Body of pancreas (tissue), 4 donors: ENCODE data around the gene ISG20L2. TPM values are rescaled to one million over a fixed set of nuclear protein-coding genes. Genes with fewer than 3 reads are reported as not detected.

Experiments used
- ATAC-seq: fragments of 150-250 bp; one replicate; pipeline ENCODE4 v1.9.1; 2016
- DNase-seq, 4 donors: peaks; one replicate each; pipeline ENCODE4 v3.0.0-alpha.2; 2019
- H3K27ac ChIP-seq, 4 donors: fragments of 200-600 bp; sonication (generic); 1 replicate in 3 of 4; 2 replicates in 1 of 4; pipeline versions ENCODE4 v1.5.1 to v1.6.1; 2016 to 2019; ENCODE audit warnings: mild to moderate bottlenecking in 1 of 4, mixed read lengths in 1 of 4, moderate library complexity in 1 of 4
- H3K27me3 ChIP-seq, 2 donors: fragments of 200-600 bp; sonication (generic); one replicate each; pipeline ENCODE4 v1.6.0; 2016; ENCODE audit warnings: mild to moderate bottlenecking in 1 of 2
- H3K36me3 ChIP-seq, 2 donors: fragments of 200-600 bp; sonication (generic); replicated peaks in 1 of 2; 2 replicates each; pipeline ENCODE4 v1.5.1; 2016; ENCODE audit warnings: low read depth in 2 of 2; ENCODE audit not compliant: insufficient read depth in 1 of 2
- H3K4me1 ChIP-seq: fragments of 200-600 bp; sonication (generic); one replicate; pipeline ENCODE4 v1.6.0; 2016
- H3K4me3 ChIP-seq, 2 donors: fragments of 200-600 bp; sonication (generic); 1 replicate in 1 of 2; 2 replicates in 1 of 2; pipeline ENCODE4 v1.5.1; 2016 to 2019
- H3K9me3 ChIP-seq, 3 donors: fragments of 200-600 bp; sonication (generic); 1 replicate in 2 of 3; 2 replicates in 1 of 3; pipeline ENCODE4 v1.5.1; 2016
- POLR2A ChIP-seq, 3 donors: fragments of 450-650 bp; IDR thresholded peaks; one replicate each; pipeline ENCODE4 v1.6.1; 2016; ENCODE audit warnings: antibody characterized with exemption in 3 of 3, mild to moderate bottlenecking in 2 of 3
- WGBS, 2 donors: methylation state at CpG; one replicate each; pipeline ENCODE4 v1.1.5; 2017; 5-methylcytosine and 5-hydroxymethylcytosine counted together
- intact Hi-C: fragments of 100-400 bp; cut with DNase I; formaldehyde crosslinking; loops from one replicate; pipeline ENCODE4 v1.15.1; 2023
- total RNA-seq, 2 donors: library from RNA; depleted of rRNA; stranded (reverse); fragments of >200 nt; gene quantifications; one replicate each; pipeline ENCODE4 v1.1.0, GENCODE V29; 2016
- TF ChIP-seq, protein P1 (sequence below), 7 experiments: fragments of 450-650 bp in 4 of 7; fragments of 200-600 bp in 3 of 7; sonication (generic) in 3 of 7; IDR thresholded peaks; one replicate each; pipeline ENCODE4 v1.5.1; 2016 to 2019; ENCODE audit warnings: antibody characterized with exemption in 7 of 7

The ISG20L2 gene
- total RNA-seq, 2 donors from 2014 or later: 11.9 to 14.3 TPM

DNA sequence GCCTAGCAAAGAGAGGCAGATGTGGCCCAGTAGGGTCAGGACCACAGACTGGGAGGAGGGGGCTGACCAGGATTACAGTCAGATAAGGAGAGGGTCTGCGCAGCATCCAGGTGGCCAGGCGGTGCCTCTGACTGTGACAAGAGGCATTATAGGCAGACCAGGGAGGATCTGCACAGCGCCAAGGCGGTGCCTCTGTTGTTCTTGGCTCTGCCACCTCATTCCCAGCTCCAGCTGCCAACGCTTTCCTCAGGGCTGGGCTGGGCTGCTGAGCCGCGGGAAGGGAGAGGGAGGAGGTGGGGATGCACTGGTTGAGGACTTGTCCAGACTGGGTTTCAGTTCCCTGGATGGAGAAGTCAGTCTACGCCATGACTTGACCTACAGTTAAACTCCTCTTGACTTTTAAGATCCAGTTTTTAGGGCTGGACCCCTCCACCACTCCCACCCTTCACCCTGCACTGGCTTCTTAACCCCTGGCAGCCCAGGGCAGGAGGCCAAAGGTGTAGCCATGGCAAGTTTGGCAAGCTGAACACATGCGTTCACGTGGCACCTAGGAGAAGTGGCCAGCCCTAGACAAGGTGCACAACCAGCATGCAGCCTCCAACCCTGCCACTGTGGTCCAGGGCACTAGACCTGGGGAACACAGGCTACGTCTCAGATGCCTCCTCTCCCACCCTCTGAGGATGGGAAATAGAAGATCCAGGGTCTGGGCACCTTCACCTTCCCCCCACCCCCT, 18.6 kb downstream of the ISG20L2 start:
- WGBS, 2 donors: 35% methylated on average over 6 to 11 of the region's 11 CpGs
- Histone ChIP-seq H3K4me3 (no peak overlapping the region), H3K27ac (no peak overlapping the region), H3K4me1 (peaks cover 28% of the 10 kb centered on the region), H3K27me3 (no peaks in the 10 kb centered on the region), H3K9me3 (no peaks in the 10 kb centered on the region), H3K36me3 (no peaks in the 10 kb centered on the region)
- ATAC-seq (peak; percentile 38), DNase-seq (peak; percentile 42 to 75 (median 52))
- intact Hi-C loops: no loop called here
- no peak for TF ChIP-seq POLR2A (IDR thresholded peaks at IDR 0.05)
- TF ChIP-seq, protein P1, sequence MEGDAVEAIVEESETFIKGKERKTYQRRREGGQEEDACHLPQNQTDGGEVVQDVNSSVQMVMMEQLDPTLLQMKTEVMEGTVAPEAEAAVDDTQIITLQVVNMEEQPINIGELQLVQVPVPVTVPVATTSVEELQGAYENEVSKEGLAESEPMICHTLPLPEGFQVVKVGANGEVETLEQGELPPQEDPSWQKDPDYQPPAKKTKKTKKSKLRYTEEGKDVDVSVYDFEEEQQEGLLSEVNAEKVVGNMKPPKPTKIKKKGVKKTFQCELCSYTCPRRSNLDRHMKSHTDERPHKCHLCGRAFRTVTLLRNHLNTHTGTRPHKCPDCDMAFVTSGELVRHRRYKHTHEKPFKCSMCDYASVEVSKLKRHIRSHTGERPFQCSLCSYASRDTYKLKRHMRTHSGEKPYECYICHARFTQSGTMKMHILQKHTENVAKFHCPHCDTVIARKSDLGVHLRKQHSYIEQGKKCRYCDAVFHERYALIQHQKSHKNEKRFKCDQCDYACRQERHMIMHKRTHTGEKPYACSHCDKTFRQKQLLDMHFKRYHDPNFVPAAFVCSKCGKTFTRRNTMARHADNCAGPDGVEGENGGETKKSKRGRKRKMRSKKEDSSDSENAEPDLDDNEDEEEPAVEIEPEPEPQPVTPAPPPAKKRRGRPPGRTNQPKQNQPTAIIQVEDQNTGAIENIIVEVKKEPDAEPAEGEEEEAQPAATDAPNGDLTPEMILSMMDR (IDR thresholded peaks at IDR 0.05): no peak

DNA sequence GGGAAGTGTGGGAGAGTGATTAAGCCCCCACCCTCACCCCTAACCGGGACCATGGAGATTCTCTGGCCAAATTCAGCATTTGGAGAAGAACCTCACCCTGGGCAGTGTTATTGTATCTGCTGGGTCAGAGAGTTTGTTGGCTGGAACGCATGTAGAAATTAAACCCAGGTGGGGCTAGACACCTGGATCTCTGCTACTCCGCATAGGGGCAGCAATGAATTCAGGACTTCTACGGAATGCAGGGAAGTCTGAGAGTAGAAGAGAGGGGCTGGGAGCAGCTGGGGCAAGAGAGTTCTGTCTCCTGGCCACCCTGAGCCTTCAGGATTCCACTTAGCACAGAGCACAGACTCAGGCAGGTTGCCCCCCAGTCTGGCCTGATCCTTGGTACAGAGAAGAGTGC, 19.5 kb downstream of the ISG20L2 start:
- Histone ChIP-seq H3K36me3 (no peaks in the 10 kb centered on the region), H3K4me1 (peaks cover 36% of the 10 kb centered on the region), H3K9me3 (no peaks in the 10 kb centered on the region), H3K27ac (no peak overlapping the region), H3K4me3 (no peak overlapping the region), H3K27me3 (no peaks in the 10 kb centered on the region)
- 79 to 86% methylated on average over 4 of the region's 4 CpGs for WGBS, 2 donors
- TF ChIP-seq, protein P1 (IDR thresholded peaks at IDR 0.05): no peak
- ATAC-seq (no peak), DNase-seq (no peak)
- intact Hi-C loops: no loop called here

DNA sequence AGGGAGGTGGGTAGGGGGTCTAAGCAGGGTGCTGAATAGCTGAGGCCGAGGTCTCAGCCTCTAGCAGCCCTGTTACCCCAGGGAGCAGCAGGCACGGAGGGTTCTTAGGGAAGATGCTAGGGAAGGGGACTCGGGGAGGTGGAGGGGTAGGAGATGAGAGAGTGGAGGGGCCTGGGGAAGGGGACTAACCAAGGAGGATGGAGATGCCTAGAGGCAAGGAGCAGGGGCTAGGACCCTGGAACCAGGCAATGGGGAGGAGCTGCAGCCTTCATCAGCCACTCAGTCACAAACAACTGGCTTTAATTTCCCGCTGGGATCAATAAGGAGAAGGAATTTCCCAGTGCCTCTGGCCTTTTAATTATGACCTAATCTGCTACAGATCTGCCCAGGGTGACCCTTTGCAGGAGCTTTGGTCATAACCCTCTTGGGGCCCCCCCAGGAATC, 20.3 kb downstream of the ISG20L2 start:
- Histone ChIP-seq H3K36me3 (no peaks in the 10 kb centered on the region), H3K9me3 (no peaks in the 10 kb centered on the region), H3K4me1 (peaks cover 41% of the 10 kb centered on the region), H3K4me3 (no peak overlapping the region), H3K27me3 (peaks cover 0 to 6% of the 10 kb centered on the region in 2 donors), H3K27ac (no peak overlapping the region)
- ATAC-seq (no peak), DNase-seq (no peak)
- 64% methylated on average over 4 of the region's 4 CpGs for WGBS, 2 donors
- intact Hi-C loops: no loop called here
- TF ChIP-seq, protein P1 (IDR thresholded peaks at IDR 0.05): no peak
- TF ChIP-seq POLR2A (IDR thresholded peaks at IDR 0.05): no peak

DNA sequence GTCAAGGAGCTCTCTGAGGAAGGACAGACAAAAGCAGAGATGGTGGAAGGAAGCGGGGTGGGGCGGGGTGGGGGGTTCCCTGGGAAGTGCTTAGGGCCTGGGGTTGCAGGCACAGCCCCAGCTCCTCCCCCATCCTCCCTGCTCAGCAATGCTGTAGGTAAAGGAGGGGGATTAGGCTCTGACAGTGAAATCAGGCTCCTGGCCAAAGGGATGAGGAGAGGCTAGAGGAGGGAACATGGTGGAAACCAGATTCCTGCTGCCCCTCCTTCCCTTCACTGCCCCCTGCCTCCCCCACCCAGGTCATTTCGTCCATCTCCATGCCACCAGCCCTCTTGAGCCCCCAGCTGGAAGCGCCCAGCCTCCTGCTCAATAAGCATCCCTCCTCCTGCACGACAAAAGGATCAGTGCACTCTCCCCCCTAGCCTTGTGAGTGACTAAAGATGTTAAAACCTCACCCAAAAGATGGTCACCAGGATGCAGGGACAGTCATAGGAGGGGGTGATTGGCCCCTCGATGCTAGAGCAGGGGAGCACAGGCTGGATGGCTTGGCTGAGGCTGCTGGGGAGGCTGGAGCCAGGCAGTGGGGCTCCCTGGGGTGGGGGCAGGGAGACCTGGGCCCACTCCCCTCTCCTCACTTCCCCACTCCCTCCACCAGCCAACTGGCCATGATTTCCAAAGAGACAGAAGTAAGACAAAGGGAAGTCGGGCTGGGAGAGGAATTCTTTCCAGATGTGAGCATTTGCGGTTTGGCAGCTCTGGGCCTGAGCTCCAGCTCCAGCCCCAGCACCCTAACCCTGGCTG, 20.9 kb downstream of the ISG20L2 start:
- Histone ChIP-seq H3K27ac (no peak overlapping the region), H3K9me3 (no peaks in the 10 kb centered on the region), H3K4me1 (peaks cover 41% of the 10 kb centered on the region)

More for the DNA sequence above, 20.9 kb downstream of the ISG20L2 start:
- 55 to 80% methylated on average over 5 to 8 of the region's 8 CpGs for WGBS, 2 donors
- Histone ChIP-seq H3K36me3 (no peaks in the 10 kb centered on the region), H3K27me3 (peaks cover 0 to 6% of the 10 kb centered on the region in 2 donors), H3K4me3 (no peak overlapping the region)
- TF ChIP-seq, protein P1 (IDR thresholded peaks at IDR 0.05): no peak
- no peak for TF ChIP-seq POLR2A (IDR thresholded peaks at IDR 0.05)
- DNase-seq (no peak), ATAC-seq (no peak)
- intact Hi-C loops: no loop called here
